ENCODE results near the gene BICD2.

DNA sequence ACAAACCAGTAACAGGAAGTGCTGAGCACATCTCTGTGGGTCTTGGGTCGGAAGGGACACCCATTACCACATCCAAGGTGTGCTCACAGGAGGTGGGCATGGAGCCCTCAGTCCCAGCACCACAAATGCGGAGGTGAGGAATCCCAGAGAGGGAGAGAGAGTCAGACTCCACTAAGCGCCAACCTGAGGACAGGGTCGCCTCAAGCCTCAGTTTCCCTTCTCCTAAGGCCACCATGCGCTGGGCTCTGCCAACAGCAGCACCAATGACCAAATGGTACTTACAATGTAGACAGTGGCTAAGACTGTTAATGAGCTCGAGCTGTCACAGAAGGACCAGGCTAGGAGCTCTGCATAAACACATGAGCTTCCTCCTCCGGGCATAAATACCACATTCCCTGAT, 43.1 kb downstream of the BICD2 start:
- TF ChIP-seq EZH2 (IDR thresholded peaks at IDR 0.05; ENCODE audit: insufficient read depth, low read length) = no peak
- TF ChIP-seq, protein P1, sequence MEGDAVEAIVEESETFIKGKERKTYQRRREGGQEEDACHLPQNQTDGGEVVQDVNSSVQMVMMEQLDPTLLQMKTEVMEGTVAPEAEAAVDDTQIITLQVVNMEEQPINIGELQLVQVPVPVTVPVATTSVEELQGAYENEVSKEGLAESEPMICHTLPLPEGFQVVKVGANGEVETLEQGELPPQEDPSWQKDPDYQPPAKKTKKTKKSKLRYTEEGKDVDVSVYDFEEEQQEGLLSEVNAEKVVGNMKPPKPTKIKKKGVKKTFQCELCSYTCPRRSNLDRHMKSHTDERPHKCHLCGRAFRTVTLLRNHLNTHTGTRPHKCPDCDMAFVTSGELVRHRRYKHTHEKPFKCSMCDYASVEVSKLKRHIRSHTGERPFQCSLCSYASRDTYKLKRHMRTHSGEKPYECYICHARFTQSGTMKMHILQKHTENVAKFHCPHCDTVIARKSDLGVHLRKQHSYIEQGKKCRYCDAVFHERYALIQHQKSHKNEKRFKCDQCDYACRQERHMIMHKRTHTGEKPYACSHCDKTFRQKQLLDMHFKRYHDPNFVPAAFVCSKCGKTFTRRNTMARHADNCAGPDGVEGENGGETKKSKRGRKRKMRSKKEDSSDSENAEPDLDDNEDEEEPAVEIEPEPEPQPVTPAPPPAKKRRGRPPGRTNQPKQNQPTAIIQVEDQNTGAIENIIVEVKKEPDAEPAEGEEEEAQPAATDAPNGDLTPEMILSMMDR (IDR thresholded peaks at IDR 0.05; ENCODE audit: insufficient read depth, low read depth, low read length) = no peak
